Thoracic aorta (tissue), 2 donors: ENCODE results near the gene TLR9. TPM values are rescaled to one million over a fixed set of nuclear protein-coding genes. Genes with fewer than 3 reads are reported as not detected.

Experiments used
- ATAC-seq: fragments of 150-250 bp; one replicate; pipeline ENCODE4 v1.8.0; 2017; ENCODE audit warnings: low read depth; ENCODE audit not compliant: insufficient number of reproducible peaks, low FRiP score
- DNase-seq: peaks from one replicate; pipeline ENCODE4 v3.0.0-alpha.2; 2020; ENCODE audit warnings: low spot score
- H3K27ac ChIP-seq, 2 donors: fragments of 200-600 bp; sonication (generic); 1 replicate in 1 of 2; 2 replicates in 1 of 2; pipeline ENCODE4 v1.5.1; 2016; ENCODE audit warnings: mild to moderate bottlenecking in 2 of 2, moderate library complexity in 2 of 2
- H3K27me3 ChIP-seq: fragments of 200-600 bp; sonication (generic); replicated peaks from 2 replicates; pipeline ENCODE4 v1.6.0; 2016; ENCODE audit warnings: mild to moderate bottlenecking; ENCODE audit not compliant: insufficient read depth
- H3K36me3 ChIP-seq: fragments of 200-600 bp; sonication (generic); one replicate; pipeline ENCODE4 v1.5.1; 2016
- H3K4me1 ChIP-seq, 2 donors: fragments of 200-600 bp; sonication (generic); 1 replicate in 1 of 2; 2 replicates in 1 of 2; pipeline versions ENCODE4 v1.5.1 to v1.6.0; 2016; ENCODE audit warnings: low read depth in 2 of 2, mild to moderate bottlenecking in 1 of 2; ENCODE audit not compliant: control insufficient read depth in 1 of 2
- H3K4me3 ChIP-seq: fragments of 200-600 bp; sonication (generic); 2 replicates; pipeline ENCODE4 v1.5.1; 2016; ENCODE audit warnings: mild to moderate bottlenecking
- H3K9me3 ChIP-seq: fragments of 200-600 bp; sonication (generic); 2 replicates; pipeline ENCODE4 v1.5.1; 2016
- total RNA-seq, 2 donors: library from RNA; depleted of rRNA; stranded (reverse); fragments of >200 nt; gene quantifications; one replicate each; pipeline versions ENCODE4 v1.1.0 to v1.2.3, GENCODE V29; 2016
- TF ChIP-seq, protein P1 (sequence below): fragments of 200-600 bp; sonication (generic); IDR thresholded peaks from one replicate; pipeline ENCODE4 v1.5.1; 2019; ENCODE audit warnings: antibody characterized with exemption

TLR9 gene
- total RNA-seq, 2 donors from 2014 or later, result not detected

DNA sequence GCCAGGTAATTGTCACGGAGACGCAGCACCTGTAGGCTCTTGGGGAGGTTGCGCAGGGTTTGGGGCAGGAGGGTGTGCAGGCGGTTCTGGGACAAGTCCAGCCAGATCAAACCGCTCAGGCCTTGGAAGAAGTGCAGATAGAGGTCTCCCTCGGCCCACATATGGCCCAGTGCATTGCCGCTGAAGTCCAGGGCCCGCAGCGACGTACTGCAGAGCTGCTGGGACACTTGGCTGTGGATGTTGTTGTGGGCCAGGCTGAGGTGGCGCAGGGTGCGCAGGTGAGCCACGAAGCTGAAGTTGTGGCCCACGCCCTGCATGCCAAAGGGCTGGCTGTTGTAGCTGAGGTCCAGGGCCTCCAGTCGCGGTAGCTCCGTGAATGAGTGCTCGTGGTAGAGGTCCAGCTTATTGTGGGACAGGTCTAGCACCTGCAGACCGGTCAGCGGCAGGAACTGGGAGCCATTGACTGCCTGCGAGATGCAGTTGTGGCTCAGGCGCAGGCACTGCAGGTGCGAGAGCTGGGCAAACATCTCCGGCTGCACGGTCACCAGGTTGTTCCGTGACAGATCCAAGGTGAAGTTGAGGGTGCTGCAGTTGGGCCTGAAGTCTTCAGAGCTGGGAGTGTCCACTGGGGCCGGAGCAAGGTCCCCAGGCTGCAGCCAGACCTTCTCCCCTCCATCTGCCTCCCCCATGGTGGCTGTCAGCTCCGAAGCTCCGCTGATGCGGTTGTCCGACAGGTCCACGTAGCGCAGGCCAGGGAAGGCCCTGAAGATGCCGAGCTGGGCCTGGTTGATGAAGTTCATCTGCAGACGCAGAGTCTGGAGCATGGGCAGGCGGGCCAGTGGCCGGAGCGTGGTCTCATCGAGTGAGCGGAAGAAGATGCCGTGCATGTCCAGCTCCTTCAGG, 2.9 kb downstream of the TLR9 start:
- Histone ChIP-seq H3K4me3 (no peak overlapping the region), H3K27ac (no peak overlapping the region), H3K27me3 (no peaks in the 10 kb centered on the region), H3K9me3 (no peaks in the 10 kb centered on the region), H3K4me1 (peaks cover 0 to under 1% of the 10 kb centered on the region in 2 donors), H3K36me3 (no peaks in the 10 kb centered on the region)
- DNase-seq, result no peak
- ATAC-seq, result no peak
- TF ChIP-seq, protein P1, sequence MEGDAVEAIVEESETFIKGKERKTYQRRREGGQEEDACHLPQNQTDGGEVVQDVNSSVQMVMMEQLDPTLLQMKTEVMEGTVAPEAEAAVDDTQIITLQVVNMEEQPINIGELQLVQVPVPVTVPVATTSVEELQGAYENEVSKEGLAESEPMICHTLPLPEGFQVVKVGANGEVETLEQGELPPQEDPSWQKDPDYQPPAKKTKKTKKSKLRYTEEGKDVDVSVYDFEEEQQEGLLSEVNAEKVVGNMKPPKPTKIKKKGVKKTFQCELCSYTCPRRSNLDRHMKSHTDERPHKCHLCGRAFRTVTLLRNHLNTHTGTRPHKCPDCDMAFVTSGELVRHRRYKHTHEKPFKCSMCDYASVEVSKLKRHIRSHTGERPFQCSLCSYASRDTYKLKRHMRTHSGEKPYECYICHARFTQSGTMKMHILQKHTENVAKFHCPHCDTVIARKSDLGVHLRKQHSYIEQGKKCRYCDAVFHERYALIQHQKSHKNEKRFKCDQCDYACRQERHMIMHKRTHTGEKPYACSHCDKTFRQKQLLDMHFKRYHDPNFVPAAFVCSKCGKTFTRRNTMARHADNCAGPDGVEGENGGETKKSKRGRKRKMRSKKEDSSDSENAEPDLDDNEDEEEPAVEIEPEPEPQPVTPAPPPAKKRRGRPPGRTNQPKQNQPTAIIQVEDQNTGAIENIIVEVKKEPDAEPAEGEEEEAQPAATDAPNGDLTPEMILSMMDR, result no peak

DNA sequence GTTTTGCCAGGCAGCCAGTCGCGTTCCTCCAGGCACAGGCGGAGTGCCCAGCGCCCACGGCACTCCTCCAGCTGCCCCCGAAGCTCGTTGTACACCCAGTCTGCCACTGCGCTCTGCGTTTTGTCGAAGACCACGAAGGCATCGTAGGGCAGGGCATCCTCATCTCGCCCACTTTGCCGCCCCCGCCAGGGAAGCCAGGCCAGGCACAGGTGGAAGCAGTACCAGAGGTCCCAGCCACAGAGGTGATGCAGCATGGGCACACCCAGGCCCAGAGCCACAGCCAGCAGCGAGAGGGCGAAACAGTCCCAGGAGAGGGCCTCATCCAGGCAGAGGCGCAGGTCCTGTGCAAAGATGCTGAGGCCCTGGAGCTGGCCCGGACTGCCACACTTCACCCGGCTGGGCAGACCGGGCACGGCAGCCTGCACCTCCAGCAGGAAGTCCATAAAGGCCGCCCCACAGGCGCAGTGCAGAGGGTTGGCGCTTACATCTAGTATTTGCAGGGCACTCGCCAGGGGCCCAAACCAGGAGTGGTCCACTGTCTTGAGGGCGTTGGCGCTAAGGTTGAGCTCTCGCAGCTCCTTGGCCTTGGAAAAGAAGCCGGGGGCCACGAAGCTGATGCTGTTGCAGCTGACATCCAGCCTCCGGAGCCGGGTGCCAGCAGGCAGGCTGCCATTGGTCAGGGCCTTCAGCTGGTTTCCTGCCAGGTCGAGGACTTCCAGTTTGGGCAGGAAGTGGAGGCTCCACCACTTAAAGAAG, 3.7 kb downstream of the TLR9 start:
- no peak overlapping the region for H3K4me3 ChIP-seq
- H3K36me3 ChIP-seq, result no peaks in the 10 kb centered on the region
- DNase-seq, result no peak
- TF ChIP-seq, protein P1, result no peak
- ATAC-seq, result no peak
- no peaks in the 10 kb centered on the region for H3K27me3 ChIP-seq
- H3K9me3 ChIP-seq, result no peaks in the 10 kb centered on the region
- H3K4me1 ChIP-seq, result peaks cover 5 to 9% of the 10 kb centered on the region in 2 donors
- H3K27ac ChIP-seq, result no peak overlapping the region

DNA sequence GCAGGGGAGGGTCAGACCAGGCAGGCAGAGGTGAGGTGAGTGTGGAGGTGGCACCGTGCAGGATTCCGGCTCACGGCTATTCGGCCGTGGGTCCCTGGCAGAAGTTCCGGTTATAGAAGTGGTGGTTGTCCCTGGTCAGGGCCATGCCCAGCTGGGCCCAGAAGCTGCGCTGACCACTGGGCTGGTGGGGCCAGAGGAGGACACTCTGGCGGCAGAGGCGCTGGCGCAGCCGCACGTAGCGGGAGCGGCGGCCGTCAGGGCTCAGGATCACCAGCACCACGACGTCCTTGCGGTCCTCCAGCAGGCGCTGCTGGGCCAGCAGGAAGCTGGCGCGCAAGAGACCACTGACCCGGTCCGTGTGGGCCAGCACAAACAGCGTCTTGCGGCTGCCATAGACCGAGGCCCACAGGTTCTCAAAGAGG, 4.3 kb downstream of the TLR9 start:
- no peak for ATAC-seq
- TF ChIP-seq, protein P1, result no peak
- H3K27me3 ChIP-seq, result no peaks in the 10 kb centered on the region
- no peak overlapping the region for H3K27ac ChIP-seq
- no peak overlapping the region for H3K4me3 ChIP-seq
- H3K9me3 ChIP-seq, result no peaks in the 10 kb centered on the region
- no peak for DNase-seq
- no peaks in the 10 kb centered on the region for H3K36me3 ChIP-seq
- H3K4me1 ChIP-seq, result peaks cover 8 to 15% of the 10 kb centered on the region in 2 donors

DNA sequence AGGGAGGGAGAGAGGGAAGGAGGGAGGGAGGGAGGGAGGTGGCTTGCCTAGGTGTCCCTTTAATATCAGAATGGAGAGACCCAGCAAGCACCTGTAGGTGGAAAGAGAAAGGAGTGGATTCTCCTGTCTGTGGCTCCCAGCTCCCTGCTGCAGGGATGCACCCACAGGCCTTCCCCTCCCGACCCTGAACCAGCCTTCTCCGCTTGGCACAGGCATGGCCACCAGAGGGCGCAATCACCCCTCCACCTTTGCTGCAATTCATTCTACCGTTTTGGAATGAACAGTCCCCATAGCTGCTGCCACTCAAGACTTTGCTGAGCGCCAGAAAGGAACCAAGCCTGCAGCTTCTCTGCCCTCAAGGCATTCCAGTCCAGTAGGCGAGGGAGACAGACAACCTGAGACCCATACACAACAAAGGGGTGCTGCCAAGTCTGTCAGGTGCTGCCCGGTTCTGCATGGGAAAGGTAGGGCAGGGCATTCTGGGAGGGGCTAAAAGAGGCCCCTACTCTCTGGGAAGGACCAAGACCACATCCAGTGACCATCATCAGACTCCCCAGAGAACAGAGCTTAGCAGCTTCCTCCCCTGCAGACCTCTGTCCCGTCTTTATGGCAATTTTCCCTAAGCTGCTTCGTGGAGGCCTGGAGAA, 4.9 kb downstream of the TLR9 start:
- ATAC-seq (no peak), DNase-seq (peak; percentile 52)
- Histone ChIP-seq H3K9me3 (no peaks in the 10 kb centered on the region), H3K36me3 (no peaks in the 10 kb centered on the region), H3K4me3 (no peak overlapping the region), H3K27ac (no peak overlapping the region), H3K27me3 (no peaks in the 10 kb centered on the region), H3K4me1 (peaks cover 8 to 15% of the 10 kb centered on the region in 2 donors)
- TF ChIP-seq, protein P1, result peak; percentile 92
